GM21423 (cell line): ENCODE data around the gene PCGF3.
"Not testable (repeated sequence)": the region's sequence is repeated elsewhere in the genome, so short reads cannot be mapped to it uniquely, and the experiment has no call there.

ENCODE experiments used
- ATAC-seq: cut with Tn5 transposase; IDR thresholded peaks from one replicate; pipeline ENCODE4 v1.9.1; 2021; ENCODE audit warnings: mild to moderate bottlenecking, moderate library complexity; ENCODE audit not compliant: unreplicated experiment

Gene PCGF3

GRCh38 chr4:762211-763190 is 56.9 kb downstream of the PCGF3 start:
- ATAC-seq = no peak

GRCh38 chr4:763191-763810 is 57.7 kb downstream of the PCGF3 start:
- ATAC-seq = no peak

- ATAC-seq = no peak
These were observed 58.3 kb downstream of the PCGF3 start for GRCh38 chr4:763922-764321.

- no peak for ATAC-seq
These were observed 59.0 kb downstream of the PCGF3 start for GRCh38 chr4:764405-765169.

- no peak for ATAC-seq
These were observed 60.5 kb downstream of the PCGF3 start for GRCh38 chr4:766152-766515.

GRCh38 chr4:766559-767283 is 61.1 kb downstream of the PCGF3 start:
- ATAC-seq = no peak

- no peak for ATAC-seq
These were observed 62.4 kb downstream of the PCGF3 start for GRCh38 chr4:768076-768475.

- ATAC-seq = no peak
These were observed 63.4 kb downstream of the PCGF3 start for GRCh38 chr4:768995-769394.

- no peak for ATAC-seq
These were observed 63.9 kb downstream of the PCGF3 start for GRCh38 chr4:769511-769910.

- ATAC-seq = no peak
These were observed 64.4 kb downstream of the PCGF3 start for GRCh38 chr4:770022-770421.

- ATAC-seq = no peak
These were observed 65.8 kb downstream of the PCGF3 start for GRCh38 chr4:771464-771863.

- ATAC-seq = no peak
These were observed 66.5 kb downstream of the PCGF3 start for GRCh38 chr4:772118-772517.

GRCh38 chr4:772776-773175 is 67.1 kb downstream of the PCGF3 start:
- no peak for ATAC-seq

GRCh38 chr4:773214-773613 is 67.6 kb downstream of the PCGF3 start:
- no peak for ATAC-seq

- not testable (repeated sequence) for ATAC-seq
These were observed 68.9 kb downstream of the PCGF3 start for GRCh38 chr4:774419-775092.

GRCh38 chr4:775485-775884 is 69.9 kb downstream of the PCGF3 start:
- not testable (repeated sequence) for ATAC-seq

GRCh38 chr4:776743-777441 is 71.3 kb downstream of the PCGF3 start:
- no peak for ATAC-seq

- no peak for ATAC-seq
These were observed 72.1 kb downstream of the PCGF3 start for GRCh38 chr4:777520-778262.

GRCh38 chr4:779555-779954 is 73.9 kb downstream of the PCGF3 start:
- no peak for ATAC-seq
